Activated T-helper 1 cell treated with anti-CD3 and anti-CD28 coated beads, Interleukin-12 subunit alpha, Interleukin-12 subunit beta, Interleukin-2, Interleukin-4 antibody, amounts not matched to agents 30 ng/mL and 10 ng/mL and 1 ng/mL, durations not matched to agents 14 hours and 24 hours and 36 hours (primary cell): ENCODE measurements around the gene NCDN. TPM values are rescaled to one million over a fixed set of nuclear protein-coding genes. Genes with fewer than 3 reads are reported as not detected.

Experiments
- DNase-seq: peaks from one replicate; pipeline ENCODE4 v3.0.0; 2021; ENCODE audit warnings: low spot score
- H3K27ac Mint-ChIP-seq: one replicate; pipeline ENCODE4 v1.8.0; 2021; ENCODE audit warnings: mild to moderate bottlenecking, mixed read lengths
- H3K27me3 Mint-ChIP-seq: one replicate; pipeline ENCODE4 v1.8.0; 2022; ENCODE audit warnings: mild to moderate bottlenecking, moderate library complexity, mixed read lengths; ENCODE audit not compliant: insufficient read depth
- H3K36me3 Mint-ChIP-seq: one replicate; pipeline ENCODE4 v1.8.0; 2021; ENCODE audit warnings: low read depth, mixed read lengths
- H3K4me1 Mint-ChIP-seq: one replicate; pipeline ENCODE4 v1.8.0; 2021; ENCODE audit warnings: low read depth, mixed read lengths
- H3K4me3 Mint-ChIP-seq: one replicate; pipeline ENCODE4 v1.8.0; 2021; ENCODE audit warnings: mild to moderate bottlenecking, moderate library complexity, mixed read lengths
- H3K9me3 Mint-ChIP-seq: one replicate; pipeline ENCODE4 v1.8.0; 2021; ENCODE audit warnings: mixed read lengths
- intact Hi-C: fragments of 100-400 bp; cut with micrococcal nuclease; formaldehyde crosslinking; loops from one replicate; pipeline ENCODE4 v1.15.1; 2024
- total RNA-seq: library from RNA; stranded (reverse); gene quantifications from 2 replicates; pipeline ENCODE4 v1.2.3, GENCODE V29; 2022

The NCDN gene
- total RNA-seq, 1 donor from 2014 or later: 45.1 TPM

DNA sequence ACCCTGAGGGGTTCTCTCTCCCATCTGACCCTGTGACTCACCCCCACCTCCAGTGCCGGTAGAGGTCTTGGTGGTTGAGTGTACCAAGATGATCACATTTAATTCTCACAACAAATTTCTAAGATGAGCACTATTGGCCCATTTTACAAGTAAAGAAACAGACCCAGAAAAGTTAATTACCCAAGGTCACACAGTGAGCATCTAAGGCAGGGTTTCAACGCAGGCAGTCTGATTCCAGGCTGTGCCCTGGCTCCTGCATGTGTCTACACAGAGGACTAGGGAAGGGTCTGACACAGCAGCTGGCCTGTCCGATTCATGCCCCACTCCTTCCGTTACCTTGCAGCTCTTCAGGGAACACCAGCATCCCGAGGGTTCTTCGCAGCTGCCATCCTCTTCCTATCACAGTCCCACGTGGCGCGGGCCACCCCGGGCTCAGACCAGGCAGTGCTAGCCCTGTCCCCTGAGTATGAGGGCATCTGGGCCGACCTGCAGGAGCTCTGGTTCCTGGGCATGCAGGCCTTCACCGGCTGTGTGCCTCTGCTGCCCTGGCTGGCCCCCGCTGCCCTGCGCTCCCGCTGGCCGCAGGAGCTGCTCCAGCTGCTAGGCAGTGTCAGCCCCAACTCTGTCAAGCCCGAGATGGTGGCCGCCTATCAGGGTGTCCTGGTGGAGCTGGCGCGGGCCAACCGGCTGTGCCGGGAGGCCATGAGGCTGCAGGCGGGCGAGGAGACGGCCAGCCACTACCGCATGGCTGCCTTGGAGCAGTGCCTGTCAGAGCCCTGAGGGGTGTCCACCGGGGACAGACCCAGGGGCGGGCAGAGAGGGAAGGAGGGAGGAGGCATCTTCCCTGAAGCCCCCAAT, 7.5 kb downstream of the NCDN start:
- H3K4me3 Mint-ChIP-seq: no peak overlapping the region
- H3K4me1 Mint-ChIP-seq: peaks cover 35% of the 10 kb centered on the region
- DNase-seq: no peak
- no peaks in the 10 kb centered on the region for H3K9me3 Mint-ChIP-seq
- H3K27me3 Mint-ChIP-seq: no peaks in the 10 kb centered on the region
- no peak overlapping the region for H3K27ac Mint-ChIP-seq
- intact Hi-C loops: loop anchor here (1.0 kb wide), 2 partner anchors 114 to 209 kb away; no protein-coding TSS in a partner anchor
- H3K36me3 Mint-ChIP-seq: peaks cover 21% of the 10 kb centered on the region

DNA sequence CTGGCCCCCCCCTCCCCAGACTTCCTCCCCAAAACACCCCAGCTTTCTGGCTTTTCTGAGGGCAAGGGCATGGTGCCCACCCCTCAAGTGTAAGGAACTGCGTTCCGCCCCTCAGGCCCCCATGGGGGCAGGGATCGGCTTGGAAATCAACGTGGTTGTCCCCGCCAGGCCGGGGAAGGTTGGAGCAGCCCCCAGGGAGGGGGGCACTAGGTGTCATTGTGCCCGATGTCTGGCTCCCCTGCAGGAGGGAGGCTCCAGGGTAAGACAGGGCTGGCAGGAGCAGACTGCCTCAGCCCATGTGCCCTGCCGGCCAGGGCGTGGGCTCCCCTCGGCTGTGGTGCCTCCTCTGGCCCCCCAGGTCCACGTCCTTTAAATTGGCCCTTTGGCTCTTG, 8.1 kb downstream of the NCDN start:
- DNase-seq: no peak
- no peaks in the 10 kb centered on the region for H3K27me3 Mint-ChIP-seq
- intact Hi-C loops: no loop called here
- peaks cover 21% of the 10 kb centered on the region for H3K36me3 Mint-ChIP-seq
- H3K4me3 Mint-ChIP-seq: no peak overlapping the region
- H3K27ac Mint-ChIP-seq: no peak overlapping the region
- peaks cover 35% of the 10 kb centered on the region for H3K4me1 Mint-ChIP-seq
- no peaks in the 10 kb centered on the region for H3K9me3 Mint-ChIP-seq

DNA sequence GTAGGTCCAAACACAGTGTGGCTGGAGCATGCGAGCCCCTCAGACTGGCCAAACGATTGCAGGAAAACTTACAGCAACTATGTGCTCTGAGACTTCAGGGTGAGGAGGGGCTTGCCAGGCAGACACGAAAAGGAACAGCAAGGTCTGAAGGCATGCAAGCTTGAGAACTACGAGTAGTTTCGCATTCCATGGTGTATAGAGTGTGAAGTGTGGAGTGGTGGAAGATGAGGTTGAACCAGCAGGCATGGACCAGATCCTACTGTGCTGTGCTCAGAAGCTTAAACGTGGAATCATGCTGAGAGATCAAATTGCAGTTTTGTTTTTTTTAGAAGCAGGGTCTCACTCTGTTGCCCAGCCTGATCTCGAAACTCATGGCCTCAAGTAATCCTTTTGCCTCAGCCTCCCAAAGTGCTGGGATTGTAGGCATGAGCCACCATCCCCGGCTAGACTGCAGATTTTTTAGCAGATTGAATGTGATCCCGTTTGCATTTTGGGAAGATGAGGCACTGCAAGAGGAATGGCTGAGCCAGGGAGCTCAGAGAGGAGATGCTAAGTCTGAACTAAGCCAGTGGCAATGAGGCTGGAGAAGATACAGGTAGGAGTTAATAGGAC, 10.5 kb downstream of the NCDN start:
- intact Hi-C loops: no loop called here
- Mint-ChIP-seq H3K9me3 (no peaks in the 10 kb centered on the region), H3K4me3 (no peak overlapping the region), H3K36me3 (peaks cover 16% of the 10 kb centered on the region), H3K27me3 (peaks cover 20% of the 10 kb centered on the region), H3K27ac (no peak overlapping the region), H3K4me1 (peaks cover 20% of the 10 kb centered on the region)
- no peak for DNase-seq

DNA sequence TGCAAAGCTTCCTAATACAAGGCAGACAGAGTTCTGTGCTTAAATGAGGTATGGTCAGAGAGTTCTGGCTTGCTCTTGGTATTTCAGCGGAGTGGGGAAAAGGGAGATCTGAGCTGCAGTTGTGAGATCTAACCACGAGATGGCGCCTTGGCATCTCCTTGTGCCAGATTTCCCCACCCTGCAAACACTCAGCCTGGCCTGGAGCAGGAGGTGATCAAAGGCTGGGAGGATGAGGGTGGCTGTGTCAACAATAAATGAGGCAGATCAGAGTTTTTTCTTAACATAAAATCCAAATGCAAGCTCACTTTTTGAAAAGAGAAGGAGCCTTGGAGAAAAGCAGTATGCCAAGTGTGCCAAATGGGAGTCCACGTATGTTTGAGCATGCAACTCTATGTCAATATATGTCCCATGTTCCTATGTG, 11.4 kb downstream of the NCDN start:
- H3K36me3 Mint-ChIP-seq: peaks cover 14% of the 10 kb centered on the region
- H3K4me1 Mint-ChIP-seq: peaks cover 15% of the 10 kb centered on the region
- no peaks in the 10 kb centered on the region for H3K9me3 Mint-ChIP-seq
- peaks cover 22% of the 10 kb centered on the region for H3K27me3 Mint-ChIP-seq
- DNase-seq: peak; percentile 45
- intact Hi-C loops: loop anchor here (1.0 kb wide), 3 partner anchors 146 to 205 kb away; no protein-coding TSS in a partner anchor
- H3K4me3 Mint-ChIP-seq: no peak overlapping the region
- H3K27ac Mint-ChIP-seq: no peak overlapping the region

DNA sequence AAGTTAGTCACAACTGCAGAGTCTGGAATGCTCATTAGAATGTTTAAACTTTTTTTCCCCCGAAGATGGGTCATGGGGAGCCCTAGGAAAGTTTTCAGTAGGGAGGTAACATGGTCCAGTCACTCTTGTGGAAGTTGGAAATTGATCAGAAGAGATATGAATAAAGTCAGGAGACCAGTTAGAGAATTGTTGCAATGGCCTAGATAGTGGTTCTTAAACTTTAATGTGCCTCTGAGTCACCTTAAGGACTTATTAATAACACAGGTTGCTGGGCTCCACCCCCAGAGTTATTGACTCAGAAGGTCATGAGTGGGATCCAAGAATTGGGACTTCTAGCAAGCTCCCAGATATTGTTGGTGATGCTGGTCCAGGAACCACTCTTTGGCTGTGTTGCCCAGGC, 12.3 kb downstream of the NCDN start:
- Mint-ChIP-seq H3K27me3 (peaks cover 27% of the 10 kb centered on the region), H3K4me1 (peaks cover 5% of the 10 kb centered on the region), H3K36me3 (peaks cover 7% of the 10 kb centered on the region), H3K9me3 (no peaks in the 10 kb centered on the region), H3K27ac (peak overlapping the region; percentile 7), H3K4me3 (no peak overlapping the region)
- intact Hi-C loops: loop anchor here (1.0 kb wide), 3 partner anchors 145 to 204 kb away; no protein-coding TSS in a partner anchor
- DNase-seq: no peak

DNA sequence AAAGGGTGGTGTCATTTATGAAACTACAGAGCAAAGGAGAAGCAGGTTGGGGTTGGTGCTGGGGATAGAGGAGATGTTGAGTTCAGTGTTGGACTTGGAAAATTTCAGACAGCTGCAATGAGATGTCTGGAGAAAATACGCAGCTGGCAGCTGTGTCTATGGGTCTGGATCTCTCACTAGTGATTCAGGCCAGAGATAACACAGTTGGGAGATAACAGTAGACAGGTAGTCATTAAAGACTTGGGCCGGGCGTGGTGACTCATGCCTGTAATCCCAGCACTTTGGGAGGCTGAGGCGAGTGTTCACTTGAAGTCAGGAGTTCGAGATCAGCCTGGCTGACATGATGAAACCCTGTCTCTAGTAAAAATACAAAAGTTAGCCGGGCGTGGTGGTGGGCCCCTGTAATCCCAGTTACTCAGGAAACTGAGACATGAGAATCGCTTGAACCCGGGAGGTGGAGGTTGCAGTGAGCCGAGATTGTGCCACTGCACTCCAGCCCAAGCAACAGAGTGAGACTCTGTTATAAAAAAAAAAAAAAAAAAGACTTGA, 13.1 kb downstream of the NCDN start:
- no peak overlapping the region for H3K27ac Mint-ChIP-seq
- H3K4me1 Mint-ChIP-seq: peaks cover 10% of the 10 kb centered on the region
- H3K9me3 Mint-ChIP-seq: no peaks in the 10 kb centered on the region
- no peak overlapping the region for H3K4me3 Mint-ChIP-seq
- H3K27me3 Mint-ChIP-seq: peaks cover 32% of the 10 kb centered on the region
- DNase-seq: no peak
- intact Hi-C loops: no loop called here
- peaks cover 7% of the 10 kb centered on the region for H3K36me3 Mint-ChIP-seq

DNA sequence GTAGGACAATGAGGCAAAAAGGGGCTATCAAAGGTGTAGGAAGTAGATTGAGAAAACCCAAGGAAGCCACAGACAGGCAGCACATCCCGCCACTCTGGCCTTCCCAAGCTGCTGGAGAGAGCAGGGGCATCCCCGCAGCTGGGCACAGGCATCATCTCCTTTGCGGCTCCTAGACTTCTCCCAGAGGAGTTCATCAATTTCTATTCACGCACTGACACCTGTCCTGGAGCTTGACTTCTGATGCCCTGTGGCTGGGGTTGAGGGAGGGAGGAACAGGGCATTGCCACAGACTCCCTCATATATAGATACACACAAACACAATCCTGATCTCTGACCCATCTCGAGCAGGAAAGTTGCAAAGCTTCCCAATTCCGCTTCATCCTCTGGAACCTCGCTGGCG, 13.7 kb downstream of the NCDN start:
- Mint-ChIP-seq H3K27me3 (peaks cover 35% of the 10 kb centered on the region), H3K36me3 (peaks cover 9% of the 10 kb centered on the region), H3K27ac (no peak overlapping the region), H3K4me1 (peaks cover 16% of the 10 kb centered on the region), H3K9me3 (no peaks in the 10 kb centered on the region), H3K4me3 (no peak overlapping the region)
- DNase-seq: no peak
- intact Hi-C loops: no loop called here

DNA sequence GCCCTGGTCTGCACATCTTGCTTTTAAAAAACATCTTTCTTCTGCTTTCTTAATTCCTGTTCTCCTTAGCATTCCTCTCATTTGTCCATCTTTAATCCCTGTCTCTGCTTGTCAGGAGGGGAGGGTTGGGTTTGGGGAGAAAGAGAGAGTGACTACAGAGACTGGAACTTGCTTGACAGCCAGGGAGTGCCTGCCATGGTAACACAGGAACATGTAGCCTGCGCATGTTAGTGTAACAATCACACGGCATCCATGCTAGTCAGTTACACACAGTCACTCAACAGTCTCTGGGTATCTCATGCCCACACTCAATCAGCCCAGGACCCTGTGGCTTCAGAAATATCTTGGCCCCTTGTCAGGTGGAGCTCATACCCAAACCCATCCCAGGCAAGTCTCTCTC, 14.7 kb downstream of the NCDN start:
- H3K36me3 Mint-ChIP-seq: peaks cover 4% of the 10 kb centered on the region
- DNase-seq: no peak
- H3K4me3 Mint-ChIP-seq: no peak overlapping the region
- H3K4me1 Mint-ChIP-seq: peaks cover 19% of the 10 kb centered on the region
- H3K27ac Mint-ChIP-seq: no peak overlapping the region
- intact Hi-C loops: no loop called here
- H3K27me3 Mint-ChIP-seq: peaks cover 38% of the 10 kb centered on the region
- H3K9me3 Mint-ChIP-seq: no peaks in the 10 kb centered on the region

DNA sequence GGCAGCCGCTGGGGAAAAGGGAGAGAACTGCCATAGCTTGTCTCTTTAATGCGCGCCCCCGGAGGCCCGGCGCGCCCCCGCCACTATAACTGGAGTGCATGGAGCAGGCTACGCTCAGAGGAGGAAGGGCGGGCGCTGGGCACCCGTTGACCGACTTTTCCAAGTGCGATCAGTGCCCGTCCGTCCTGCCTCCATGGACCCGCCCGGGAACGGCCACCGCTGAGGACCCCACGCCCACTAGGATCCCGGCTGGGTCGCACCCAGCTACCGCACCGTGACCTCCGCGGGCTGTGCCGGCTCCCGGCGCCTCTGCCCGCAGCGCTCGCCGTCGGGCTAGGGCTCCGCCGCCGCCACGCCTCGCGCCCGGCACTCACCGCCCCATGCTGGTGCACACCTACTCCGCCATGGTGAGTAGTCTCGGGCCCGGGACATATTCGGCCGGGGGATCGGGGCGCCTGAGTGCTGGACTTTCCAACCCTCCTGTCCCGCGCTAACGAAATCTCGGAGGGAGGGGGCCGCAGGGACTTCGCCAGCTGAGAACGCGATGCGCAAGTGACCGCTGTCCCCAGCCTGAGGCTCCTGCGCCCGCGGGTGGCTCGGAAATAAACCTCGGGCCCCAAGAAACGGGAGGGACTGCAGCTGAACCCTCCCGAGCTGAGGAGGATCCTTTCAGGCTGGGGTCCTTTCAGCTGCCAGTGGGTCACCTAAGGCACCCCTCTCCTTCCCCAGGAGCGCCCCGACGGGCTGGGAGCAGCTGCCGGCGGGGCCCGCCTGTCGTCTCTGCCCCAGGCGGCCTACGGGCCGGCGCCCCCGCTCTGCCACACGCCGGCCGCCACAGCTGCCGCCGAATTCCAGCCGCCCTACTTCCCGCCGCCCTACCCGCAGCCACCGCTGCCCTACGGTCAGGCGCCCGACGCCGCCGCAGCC, 15.9 kb downstream of the NCDN start, which contains the start of gene TFAP2E:
TSS of gene TFAP2E (plus strand) at position 117 of the 927 bp plus-strand sequence. CDS start at position 381, 264 bp downstream.
- intact Hi-C loops: no loop called here
- peaks cover 27% of the 10 kb centered on the region for H3K4me1 Mint-ChIP-seq
- peak within 1 kb of the TSS; percentile 13 for H3K4me3 Mint-ChIP-seq
- H3K27ac Mint-ChIP-seq: no peak within 1 kb of the TSS
- peaks cover 42% of the 10 kb centered on the region for H3K27me3 Mint-ChIP-seq
- no peak for DNase-seq
- peaks cover 7% of the 10 kb centered on the region for H3K36me3 Mint-ChIP-seq
- no peaks in the 10 kb centered on the region for H3K9me3 Mint-ChIP-seq

DNA sequence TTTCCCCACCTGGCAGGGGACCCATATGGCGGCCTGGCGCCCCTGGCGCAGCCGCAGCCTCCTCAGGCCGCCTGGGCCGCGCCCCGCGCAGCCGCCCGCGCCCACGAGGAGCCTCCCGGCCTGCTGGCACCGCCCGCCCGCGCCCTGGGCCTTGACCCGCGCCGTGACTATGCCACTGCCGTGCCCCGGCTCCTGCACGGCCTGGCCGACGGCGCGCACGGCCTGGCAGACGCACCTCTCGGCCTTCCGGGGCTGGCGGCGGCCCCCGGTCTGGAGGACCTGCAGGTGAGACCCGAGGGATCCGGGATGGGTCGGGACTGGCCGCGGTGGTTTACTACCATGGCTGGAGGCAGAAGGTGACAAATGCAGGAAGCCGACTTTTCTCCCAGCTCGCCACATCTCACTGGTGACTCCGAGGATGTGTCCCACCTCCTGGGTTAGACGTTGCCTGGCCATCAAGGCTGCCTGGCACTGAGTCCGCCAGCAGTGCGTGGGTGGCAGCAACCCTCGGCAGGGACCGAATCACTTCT, 16.6 kb downstream of the NCDN start:
- DNase-seq: no peak
- Mint-ChIP-seq H3K4me1 (peaks cover 27% of the 10 kb centered on the region), H3K27me3 (peaks cover 42% of the 10 kb centered on the region), H3K36me3 (peaks cover 6% of the 10 kb centered on the region), H3K27ac (no peak overlapping the region), H3K4me3 (peak overlapping the region; percentile 11), H3K9me3 (no peaks in the 10 kb centered on the region)
- intact Hi-C loops: no loop called here

DNA sequence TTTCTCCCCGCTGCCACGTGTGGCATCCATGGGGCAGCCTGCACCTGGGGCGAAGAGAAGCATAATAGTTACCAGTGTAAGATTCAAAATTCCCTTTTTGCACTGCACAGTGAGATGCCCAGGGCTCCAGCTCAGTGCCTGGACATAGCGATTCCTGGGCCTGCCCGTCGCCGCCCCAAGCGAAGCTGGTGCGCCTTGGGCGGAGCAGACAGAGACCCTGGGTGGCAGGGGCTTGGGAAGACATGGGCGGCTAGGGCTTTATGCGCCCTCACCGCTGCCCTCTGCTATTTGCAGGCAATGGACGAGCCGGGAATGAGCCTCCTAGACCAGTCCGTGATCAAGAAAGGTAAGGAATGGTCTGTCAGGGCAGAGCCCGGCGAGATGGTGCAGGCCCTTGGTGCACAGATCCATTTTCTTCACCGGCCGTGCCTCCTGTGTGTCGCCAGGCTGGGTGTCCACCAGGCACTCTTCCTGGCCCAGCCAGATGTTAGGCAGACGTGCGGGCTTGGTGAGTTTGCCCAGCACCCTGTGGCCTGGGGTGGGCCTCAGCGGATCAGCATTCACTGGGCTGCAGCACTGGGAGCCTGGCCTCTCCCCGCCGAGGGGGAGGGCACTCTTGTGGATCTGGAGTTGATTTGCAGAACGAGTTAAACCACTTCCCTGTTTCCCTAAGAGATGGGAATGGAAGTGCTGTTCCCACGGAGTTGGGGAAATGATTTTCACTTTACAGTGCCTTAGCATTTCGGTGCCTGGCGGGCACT, 17.2 kb downstream of the NCDN start:
- Mint-ChIP-seq H3K4me3 (peak overlapping the region; percentile 11), H3K36me3 (peaks cover 6% of the 10 kb centered on the region), H3K27me3 (peaks cover 42% of the 10 kb centered on the region), H3K4me1 (peaks cover 27% of the 10 kb centered on the region), H3K9me3 (no peaks in the 10 kb centered on the region), H3K27ac (no peak overlapping the region)
- no peak for DNase-seq
- intact Hi-C loops: loop anchor here (5.0 kb wide), 1 partner anchor 67 kb away; the partner anchor contains the start of gene PSMB2
